Calu3 (cell line): ENCODE data around the gene STAG1. TPM values are rescaled to one million over a fixed set of nuclear protein-coding genes. Genes with fewer than 3 reads are reported as not detected.

Experiments used
- BruUV-seq: library from RNA; stranded (reverse); fragments of 400-500 nt; replicated peaks from 2 replicates; lab custom pipeline; 2021; lab: Mats Ljungman, UMichigan
- CTCF ChIA-PET: fragments of 300-600 bp; sonication (Branson Sonifier 250); formaldehyde crosslinking; loops from one replicate; lab custom pipeline; 2022; ENCODE audit warnings: antibody characterized with exemption; lab: Charles Lee
- DNase-seq: peaks from one replicate; pipeline ENCODE4 v3.0.0; 2022
- H3K27ac Mint-ChIP-seq: one replicate; pipeline ENCODE4 v1.8.0; 2022; ENCODE audit warnings: mixed read lengths; ENCODE audit not compliant: unreplicated experiment
- H3K27me3 Mint-ChIP-seq: one replicate; pipeline ENCODE4 v1.8.0; 2022; ENCODE audit warnings: mixed read lengths; ENCODE audit not compliant: unreplicated experiment
- H3K36me3 Mint-ChIP-seq: one replicate; pipeline ENCODE4 v1.8.0; 2022; ENCODE audit warnings: mild to moderate bottlenecking, moderate library complexity, mixed read lengths; ENCODE audit not compliant: insufficient read depth, unreplicated experiment
- H3K4me1 Mint-ChIP-seq: one replicate; pipeline ENCODE4 v1.8.0; 2022; ENCODE audit warnings: mild to moderate bottlenecking, low read depth, mixed read lengths; ENCODE audit not compliant: unreplicated experiment
- H3K4me3 Mint-ChIP-seq: one replicate; pipeline ENCODE4 v1.8.0; 2022; ENCODE audit warnings: mild to moderate bottlenecking, low read depth, moderate library complexity, mixed read lengths; ENCODE audit not compliant: unreplicated experiment
- H3K9me3 Mint-ChIP-seq: one replicate; pipeline ENCODE4 v1.8.0; 2022; ENCODE audit warnings: low read depth, mixed read lengths; ENCODE audit not compliant: unreplicated experiment
- intact Hi-C: fragments of 100-400 bp; cut with micrococcal nuclease; formaldehyde crosslinking; loops from one replicate; pipeline ENCODE4 v1.10.0; 2022; ENCODE audit not compliant: unreplicated experiment
- total RNA-seq: library from RNA; stranded (reverse); gene quantifications from 2 replicates; pipeline ENCODE4 v1.2.3, GENCODE V29; 2022
- TF ChIP-seq, protein P1 (sequence below): fragments of 200-600 bp; IDR thresholded peaks from one replicate; pipeline ENCODE4 v1.8.0; 2022; ENCODE audit warnings: antibody characterized with exemption; ENCODE audit not compliant: unreplicated experiment

STAG1 gene
- total RNA-seq, 1 experiment from 2014 or later = 39.3 TPM

DNA sequence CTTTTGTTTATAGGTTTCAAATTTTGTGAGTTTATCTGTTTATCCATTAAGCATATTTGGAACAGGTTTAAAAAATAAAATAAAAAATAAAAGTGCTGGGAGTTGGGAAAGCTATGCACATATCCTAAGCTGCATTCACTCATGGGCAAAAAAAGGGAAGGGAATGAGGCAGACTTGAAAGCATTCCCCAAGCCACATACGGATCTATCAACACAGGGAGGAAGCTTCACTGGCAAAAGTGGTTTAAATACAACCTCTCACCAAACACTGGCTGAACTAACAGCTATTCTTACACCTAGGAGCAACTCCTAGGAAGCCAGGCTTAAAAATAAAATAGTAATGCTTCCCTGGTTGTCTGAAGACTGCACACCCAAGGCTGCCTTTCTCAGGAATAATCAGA lies 400.8 kb downstream of the STAG1 start:
- H3K4me3 Mint-ChIP-seq = no peak overlapping the region
- CTCF ChIA-PET = interaction anchor here (0.5 to 1.7 kb wide), 4 partner anchors 9 to 401 kb away, joined by 3 to 12 read pairs (median 4); partner anchors contain the start of gene STAG1
- no peaks in the 10 kb centered on the region for H3K27me3 Mint-ChIP-seq
- BruUV-seq = no TSS peak
- no peaks in the 10 kb centered on the region for H3K36me3 Mint-ChIP-seq
- no peak for DNase-seq
- H3K4me1 Mint-ChIP-seq = peaks cover 19% of the 10 kb centered on the region
- H3K27ac Mint-ChIP-seq = no peak overlapping the region
- intact Hi-C loops = no loop called here
- no peaks in the 10 kb centered on the region for H3K9me3 Mint-ChIP-seq
- TF ChIP-seq, protein P1, sequence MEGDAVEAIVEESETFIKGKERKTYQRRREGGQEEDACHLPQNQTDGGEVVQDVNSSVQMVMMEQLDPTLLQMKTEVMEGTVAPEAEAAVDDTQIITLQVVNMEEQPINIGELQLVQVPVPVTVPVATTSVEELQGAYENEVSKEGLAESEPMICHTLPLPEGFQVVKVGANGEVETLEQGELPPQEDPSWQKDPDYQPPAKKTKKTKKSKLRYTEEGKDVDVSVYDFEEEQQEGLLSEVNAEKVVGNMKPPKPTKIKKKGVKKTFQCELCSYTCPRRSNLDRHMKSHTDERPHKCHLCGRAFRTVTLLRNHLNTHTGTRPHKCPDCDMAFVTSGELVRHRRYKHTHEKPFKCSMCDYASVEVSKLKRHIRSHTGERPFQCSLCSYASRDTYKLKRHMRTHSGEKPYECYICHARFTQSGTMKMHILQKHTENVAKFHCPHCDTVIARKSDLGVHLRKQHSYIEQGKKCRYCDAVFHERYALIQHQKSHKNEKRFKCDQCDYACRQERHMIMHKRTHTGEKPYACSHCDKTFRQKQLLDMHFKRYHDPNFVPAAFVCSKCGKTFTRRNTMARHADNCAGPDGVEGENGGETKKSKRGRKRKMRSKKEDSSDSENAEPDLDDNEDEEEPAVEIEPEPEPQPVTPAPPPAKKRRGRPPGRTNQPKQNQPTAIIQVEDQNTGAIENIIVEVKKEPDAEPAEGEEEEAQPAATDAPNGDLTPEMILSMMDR = no peak

DNA sequence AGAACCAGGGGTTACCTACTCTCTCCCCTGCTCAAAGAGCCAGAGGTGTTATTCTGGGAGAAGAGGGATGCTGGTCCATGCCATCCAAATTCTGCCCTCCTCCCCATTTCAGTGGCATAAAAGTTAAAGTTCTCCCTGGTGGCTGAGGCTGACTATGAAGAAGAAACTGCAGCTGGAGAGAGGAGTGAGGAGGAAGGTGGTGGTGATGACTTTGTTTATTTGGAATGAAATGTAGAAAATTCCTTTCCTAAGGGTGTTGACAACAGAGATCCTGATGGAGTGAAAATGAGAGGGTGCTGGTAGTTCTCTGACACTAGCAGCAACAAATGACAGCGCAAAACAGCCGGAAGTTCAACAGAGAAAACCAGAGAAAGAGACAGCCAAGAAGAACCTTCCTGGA lies 401.6 kb downstream of the STAG1 start:
- no peaks in the 10 kb centered on the region for H3K9me3 Mint-ChIP-seq
- H3K4me1 Mint-ChIP-seq = peaks cover 19% of the 10 kb centered on the region
- intact Hi-C loops = no loop called here
- no peak overlapping the region for H3K4me3 Mint-ChIP-seq
- no peaks in the 10 kb centered on the region for H3K36me3 Mint-ChIP-seq
- no peak for DNase-seq
- no peak overlapping the region for H3K27ac Mint-ChIP-seq
- CTCF ChIA-PET = interaction anchor here (0.8 to 1.7 kb wide), 4 partner anchors 12 to 402 kb away, joined by 3 to 12 read pairs (median 4); partner anchors contain the start of genes MSL2 and STAG1
- no TSS peak for BruUV-seq
- TF ChIP-seq, protein P1 = no peak
- H3K27me3 Mint-ChIP-seq = no peaks in the 10 kb centered on the region

DNA sequence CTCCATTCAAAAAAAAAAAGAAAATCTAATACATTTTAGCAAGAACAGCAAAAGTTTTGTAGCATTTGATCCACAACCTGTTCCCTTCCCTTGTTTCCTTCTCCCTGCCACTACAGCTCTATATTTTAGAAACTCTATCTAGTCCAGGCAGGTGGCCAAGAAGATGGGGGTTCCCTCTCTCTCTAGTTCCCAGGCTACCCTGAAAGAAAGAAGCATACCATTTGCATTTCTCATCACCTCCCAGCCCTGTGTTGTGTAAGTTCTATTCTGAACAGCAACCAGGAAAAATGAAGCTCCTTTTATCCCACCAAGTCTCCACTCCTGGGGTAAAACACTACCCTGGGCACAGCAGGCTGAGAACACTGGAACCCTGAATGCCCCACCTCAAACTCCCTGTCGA lies 402.0 kb downstream of the STAG1 start:
- no TSS peak for BruUV-seq
- peaks cover 19% of the 10 kb centered on the region for H3K4me1 Mint-ChIP-seq
- CTCF ChIA-PET = interaction anchor here (0.8 to 1.7 kb wide), 4 partner anchors 12 to 402 kb away, joined by 3 to 12 read pairs (median 4); partner anchors contain the start of genes MSL2 and STAG1
- H3K36me3 Mint-ChIP-seq = no peaks in the 10 kb centered on the region
- no peaks in the 10 kb centered on the region for H3K9me3 Mint-ChIP-seq
- no peaks in the 10 kb centered on the region for H3K27me3 Mint-ChIP-seq
- TF ChIP-seq, protein P1 = no peak
- H3K27ac Mint-ChIP-seq = no peak overlapping the region
- no peak overlapping the region for H3K4me3 Mint-ChIP-seq
- peak; percentile 50 for DNase-seq
- intact Hi-C loops = no loop called here

DNA sequence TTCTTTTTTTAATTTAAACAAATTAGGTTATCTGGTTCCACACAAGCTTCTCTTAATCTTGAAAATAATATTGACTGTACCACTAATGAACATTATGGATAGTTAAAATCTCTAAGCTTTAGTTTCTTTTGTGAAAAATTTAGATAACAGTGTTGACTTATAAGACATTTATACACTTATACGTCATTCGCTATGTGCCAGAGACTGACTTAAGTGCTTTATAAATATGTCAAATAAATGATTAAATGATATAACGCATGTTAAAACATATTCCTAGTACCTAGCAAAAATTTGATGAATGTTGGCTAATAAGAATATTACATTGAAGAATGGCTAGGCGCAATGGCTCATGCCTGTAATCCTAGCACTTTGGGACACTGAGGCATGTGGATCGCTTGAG lies 405.7 kb downstream of the STAG1 start:
- CTCF ChIA-PET = no interaction called here
- TF ChIP-seq, protein P1 = no peak
- intact Hi-C loops = no loop called here
- H3K27me3 Mint-ChIP-seq = no peaks in the 10 kb centered on the region
- H3K27ac Mint-ChIP-seq = no peak overlapping the region
- BruUV-seq = no TSS peak
- no peaks in the 10 kb centered on the region for H3K9me3 Mint-ChIP-seq
- peaks cover 25% of the 10 kb centered on the region for H3K4me1 Mint-ChIP-seq
- H3K36me3 Mint-ChIP-seq = no peaks in the 10 kb centered on the region
- no peak for DNase-seq
- no peak overlapping the region for H3K4me3 Mint-ChIP-seq
